K562 (cell line): ENCODE results near the gene NBPF3. TPM values are rescaled to one million over a fixed set of nuclear protein-coding genes. Genes with fewer than 3 reads are reported as not detected.

Source experiments
- ATAC-seq: fragments of 200-7000 bp; cut with Tn5 transposase; 3 replicates; pipeline ENCODE4 v1.9.1; 2020; ENCODE audit warnings: moderate library complexity
- Bru-seq: library from RNA; stranded (reverse); fragments of 400-500 nt; gene quantifications from one replicate; lab custom pipeline; 2021; lab: Mats Ljungman, UMichigan
- BruChase-seq, 2 experiments: library from RNA; stranded (reverse); fragments of 400-500 nt; gene quantifications; one replicate each; lab custom pipeline; 2021; lab: Mats Ljungman, UMichigan
- BruUV-seq: library from RNA; stranded (reverse); fragments of 400-500 nt; replicated peaks from 2 replicates; lab custom pipeline; 2021; lab: Mats Ljungman, UMichigan
- CTCF ChIA-PET: fragments of 300-600 bp; formaldehyde crosslinking; extraction: SDS; loops from one replicate; lab custom pipeline; 2021; ENCODE audit warnings: low intra/inter-chr PET ratio; lab: Yijun Ruan, JAX
- POLR2A ChIA-PET: fragments of 300-600, 350-650 bp; sonication (Branson Sonifier 250); formaldehyde crosslinking; extraction: SDS; loops from one replicate; lab custom pipeline; 2021; ENCODE audit warnings: antibody characterized with exemption, inconsistent platforms; lab: Yijun Ruan, JAX
- DNase-seq, 4 experiments: peaks; one replicate each; pipeline versions ENCODE4 v3.0.0 to v3.0.0-alpha.2; 2011 to 2018; ENCODE audit warnings: low spot score in 3 of 4, mixed read lengths in 3 of 4; ENCODE audit errors: extremely low read depth in 1 of 4
- FAIRE-seq: peaks from 2 replicates; lab custom pipeline; 2011; peaks lifted over from hg19 to GRCh38; lab: Jason Lieb, UNC
- H2AFZ ChIP-seq: 2 replicates; pipeline ENCODE4 v1.6.0; 2011; ENCODE audit warnings: low read depth, low read length, control low read depth, inconsistent platforms
- H3K27ac ChIP-seq: fragments of 200-600 bp; 3 replicates; pipeline ENCODE4 v1.8.0; 2011; ENCODE audit warnings: low read depth, mild to moderate bottlenecking, control low read depth, inconsistent platforms, low read length, moderate library complexity, mixed read lengths; ENCODE audit errors: extremely low read depth
- H3K27me3 ChIP-seq, 2 experiments: fragments of 300-600 bp in 1 of 2; 2 replicates in 1 of 2; 3 replicates in 1 of 2; pipeline versions ENCODE4 v1.6.0 to v1.8.0; 2011; ENCODE audit warnings: inconsistent platforms in 2 of 2, low read length in 2 of 2, mild to moderate bottlenecking in 1 of 2, mixed read lengths in 1 of 2, moderate library complexity in 1 of 2; ENCODE audit not compliant: control insufficient read depth in 2 of 2, insufficient read depth in 2 of 2
- H3K36me3 ChIP-seq: fragments of 300-600 bp; 3 replicates; pipeline ENCODE4 v1.8.0; 2011; ENCODE audit warnings: mild to moderate bottlenecking, low read length, inconsistent platforms; ENCODE audit not compliant: control insufficient read depth, insufficient read depth
- H3K4me1 ChIP-seq, 2 experiments: fragments of 200-600 bp in 1 of 2; replicated peaks in 1 of 2; 2 replicates in 1 of 2; 3 replicates in 1 of 2; pipeline versions ENCODE4 v1.5.1 to v1.8.0; 2011; ENCODE audit warnings: inconsistent platforms in 2 of 2, low read length in 2 of 2, mild to moderate bottlenecking in 1 of 2, mixed read lengths in 1 of 2, moderate library complexity in 1 of 2; ENCODE audit not compliant: control insufficient read depth in 2 of 2, insufficient read depth in 2 of 2
- H3K4me2 ChIP-seq: 2 replicates; pipeline ENCODE4 v1.6.1; 2011; ENCODE audit warnings: low read length, control low read depth, inconsistent platforms, mixed read lengths; ENCODE audit not compliant: insufficient read depth
- H3K4me3 ChIP-seq: fragments of 200-600 bp; sonication (generic), shearing (Covaris generic); 2 replicates; pipeline ENCODE4 v1.5.1; 2016; ENCODE audit warnings: control low read depth, inconsistent platforms
- H3K79me2 ChIP-seq: fragments of 200-600 bp; 3 replicates; pipeline ENCODE4 v1.8.0; 2011; ENCODE audit warnings: low read length, inconsistent platforms; ENCODE audit not compliant: control insufficient read depth, insufficient read depth
- H3K9ac ChIP-seq, 2 experiments: 2 replicates each; pipeline versions ENCODE4 v1.6.0 to v1.6.1; 2011; ENCODE audit warnings: low read depth in 2 of 2, low read length in 2 of 2, control low read depth in 1 of 2, inconsistent platforms in 1 of 2, mild to moderate bottlenecking in 1 of 2, mixed read lengths in 1 of 2; ENCODE audit not compliant: insufficient read depth in 1 of 2
- H3K9me1 ChIP-seq: one replicate; pipeline ENCODE4 v1.6.0; 2011; ENCODE audit warnings: inconsistent platforms, mild to moderate bottlenecking, low read length, moderate library complexity; ENCODE audit not compliant: control insufficient read depth, insufficient read depth
- H3K9me3 ChIP-seq: replicated peaks from 2 replicates; pipeline ENCODE4 v1.5.1; 2011; ENCODE audit warnings: low read depth, low read length, inconsistent platforms; ENCODE audit not compliant: control insufficient read depth, insufficient read depth
- H4K20me1 ChIP-seq: replicated peaks from 2 replicates; pipeline ENCODE4 v1.6.1; 2011; ENCODE audit warnings: low read length, inconsistent platforms, mixed read lengths; ENCODE audit not compliant: control insufficient read depth, insufficient read depth
- ARID4B ChIP-seq: sonication (generic); formaldehyde crosslinking; IDR thresholded peaks from 2 replicates; pipeline ENCODE4 v1.8.0; 2022; ENCODE audit warnings: mild to moderate bottlenecking, missing genetic modification reagents
- CTBP1 ChIP-seq: fragments of 450-650 bp; IDR thresholded peaks from 2 replicates; pipeline ENCODE4 v1.6.1; 2016; ENCODE audit warnings: borderline replicate concordance
- FOS ChIP-seq: IDR thresholded peaks from 3 replicates; pipeline ENCODE4 v1.6.1; 2011; ENCODE audit not compliant: insufficient read length; ENCODE audit errors: extremely low read depth
- FOXK2 ChIP-seq, 2 experiments: fragments of 450-650 bp; IDR thresholded peaks in 1 of 2; conservative IDR thresholded peaks in 1 of 2; 2 replicates each; pipeline ENCODE4 v1.6.1; 2016; ENCODE audit warnings: low read depth in 2 of 2, mild to moderate bottlenecking in 1 of 2
- MXI1 ChIP-seq: IDR thresholded peaks from 2 replicates; pipeline ENCODE4 v1.6.1; 2011; ENCODE audit warnings: low read depth, mild to moderate bottlenecking, improper control_type of control experiment, low read length
- NCOR1 ChIP-seq: fragments of 450-650 bp; IDR thresholded peaks from 2 replicates; pipeline ENCODE4 v1.6.1; 2016; ENCODE audit warnings: mild to moderate bottlenecking, moderate library complexity
- RB1 ChIP-seq: fragments of 450-650 bp; IDR thresholded peaks from 2 replicates; pipeline ENCODE4 v1.6.1; 2017; ENCODE audit warnings: low read depth, mild to moderate bottlenecking
- TFAM ChIP-seq: fragments of 250-450 bp; sonication (Bioruptor Pico); conservative IDR thresholded peaks from 2 replicates; pipeline ENCODE4 v1.5.0; 2021; ENCODE audit warnings: mild to moderate bottlenecking, moderate library complexity
- ZBTB2 ChIP-seq: fragments of 450-650 bp; IDR thresholded peaks from 2 replicates; pipeline ENCODE4 v1.6.1; 2016; ENCODE audit warnings: antibody characterized with exemption
- WGBS: fragments of 100-300 bp; shearing (Covaris generic); methylation state at CpG from one replicate; pipeline ENCODE4 v1.1.6; 2016; ENCODE audit warnings: low coverage, mixed read lengths; ENCODE audit not compliant: insufficient coverage; ENCODE audit errors: missing lambda C conversion rate; 5-methylcytosine and 5-hydroxymethylcytosine counted together
- in situ Hi-C: fragments of 300-500 bp; cut with MboI; formaldehyde crosslinking; loops from 4 replicates; pipeline ENCODE4 v1.15.0; 2018; ENCODE audit warnings: inconsistent platforms, mixed read lengths
- intact Hi-C: fragments of 100-400 bp; cut with micrococcal nuclease; formaldehyde crosslinking; loops from 2 replicates; pipeline ENCODE4 v1.14.2; 2022
- long read RNA-seq, 3 experiments: library from polyadenylated mRNA in 2 of 3; library from RNA in 1 of 3; unstranded in 2 of 3; stranded (forward) in 1 of 3; transcript quantifications; one replicate each; pipeline ENCODE4 v2.0.0, GENCODE V29; 2019 to 2022
- polyA minus RNA-seq, 3 experiments: library from RNA; depleted of rRNA, polyadenylated mRNA; stranded (reverse); fragments of >200 nt; gene quantifications; 2 replicates each; pipeline ENCODE4 v1.2.3, GENCODE V29; 2011
- polyA plus RNA-seq, 8 experiments: library from polyadenylated mRNA; depleted of rRNA in 4 of 8; stranded (reverse) in 5 of 8; unstranded in 3 of 8; fragments of >200 nt; fragmentation: Nextera tagmentation in 2 of 8; fragmentation: Illumina TruSeq in 1 of 8; extraction: Ambion mirVana in 2 of 8; extraction: Trizol in 1 of 8; gene quantifications; 2 replicates each; pipeline versions ENCODE4 v1.2.1 to v1.2.3, GENCODE V29; 2011 to 2014; ENCODE audit warnings: inconsistent platforms in 1 of 8, missing spikeins in 1 of 8
- total RNA-seq, 7 experiments: library from RNA; depleted of rRNA in 6 of 7; stranded (reverse); fragments of >200 nt in 6 of 7; fragmentation: Illumina TruSeq in 2 of 7; extraction: Trizol in 2 of 7; gene quantifications; 2 replicates each; pipeline versions ENCODE4 v1.2.1 to v1.2.3, GENCODE V29; 2011 to 2021; ENCODE audit warnings: low replicate concordance in 1 of 7

Gene NBPF3
- 8.8 and 13.1 TPM in 2 replicates for total RNA-seq (2011; cell fraction: chromatin; rRNA removed; ENCODE audit: low replicate concordance)
- 5.2 and 5.4 TPM in 2 replicates for total RNA-seq (2011; cell fraction: nucleolus; rRNA removed)
- 14.4 and 17.7 TPM in 2 replicates for total RNA-seq (2011; cell fraction: nucleoplasm; rRNA removed)
- 6.2 and 6.8 TPM in 2 replicates for total RNA-seq (2014; rRNA removed)
- 5.2 and 5.5 TPM in 2 replicates for total RNA-seq (2014; rRNA removed; fragmentation: Illumina TruSeq; extraction: Trizol)
- total RNA-seq (2015; rRNA removed; fragmentation: Illumina TruSeq; extraction: Trizol), result 5.1 and 5.4 TPM in 2 replicates
- total RNA-seq (2021), result 6.8 and 7.3 TPM in 2 replicates
- 6.7 and 6.8 TPM in 2 replicates for polyA plus RNA-seq (2011; rRNA removed)
- polyA plus RNA-seq (2011; cell fraction: cytosol; rRNA removed), result 3.8 and 4.1 TPM in 2 replicates
- 15.0 and 15.7 TPM in 2 replicates for polyA plus RNA-seq (2011; cell fraction: nucleus; rRNA removed)
- polyA plus RNA-seq (2012), result 4.0 and 7.8 TPM in 2 replicates
- polyA plus RNA-seq (2014; fragmentation: Illumina TruSeq; extraction: Trizol), result 5.6 and 6.1 TPM in 2 replicates
- 1 to 10 TPM; 1.5 TPM for polyA plus RNA-seq (2014; fragmentation: Nextera tagmentation; extraction: Ambion mirVana)
- polyA plus RNA-seq (2014; rRNA removed), result 3.0 and 4.4 TPM in 2 replicates
- 10.8 and 11.6 TPM in 2 replicates for polyA minus RNA-seq (2011; rRNA and poly(A)+ RNA removed)
- 2.1 and 3.3 TPM in 2 replicates for polyA minus RNA-seq (2011; cell fraction: cytosol; rRNA and poly(A)+ RNA removed)
- polyA minus RNA-seq (2011; cell fraction: nucleus; rRNA and poly(A)+ RNA removed), result 5.4 and 9.3 TPM in 2 replicates
- Bru-seq, nascent RNA, result percentile 58 among the genes with signal in this experiment
- BruChase-seq, experiment 1, labeled RNA remaining after a 2-hour chase, result percentile 59 among the genes with signal in this experiment
- BruChase-seq, experiment 2, labeled RNA remaining after a 6-hour chase, result percentile 63 among the genes with signal in this experiment
- long read RNA-seq, experiment 1, full-length matches to known transcripts, result 6 of 17 reads
- long read RNA-seq, experiment 1, partial matches to known transcripts, result 2 of 17 reads
- long read RNA-seq, experiment 1, other reads (novel, unspliced or antisense), result 9 of 17 reads
- long read RNA-seq, experiment 2, partial matches to known transcripts, result 0 of 1 reads
- long read RNA-seq, experiment 2, other reads (novel, unspliced or antisense), result 1 of 1 reads
- long read RNA-seq, experiment 3, full-length matches to known transcripts, result 1 of 3 reads
- long read RNA-seq, experiment 3, partial matches to known transcripts, result 1 of 3 reads
- long read RNA-seq, experiment 3, other reads (novel, unspliced or antisense), result 1 of 3 reads

- 24% methylated on average over 73 of the region's 87 CpGs for WGBS
- Histone ChIP-seq H3K79me2 (peaks cover 7% of the 10 kb centered on the region; the same call in 1 of the 3 replicates), H3K9me3 (no peaks in the 10 kb centered on the region), H3K9me1 (no peaks in the 10 kb centered on the region), H3K4me1 (peaks cover 3 to 34% of the 10 kb centered on the region in 2 experiments; a peak in 3 of 5 replicates), H3K9ac (peak within 1 kb of the TSS; percentile 17 to 88), H2AFZ (peak within 1 kb of the TSS; percentile 80), H4K20me1 (no peaks in the 10 kb centered on the region), H3K27me3 (peaks cover 3 to 6% of the 10 kb centered on the region in 2 experiments; a peak in 2 of 5 replicates), H3K27ac (no peak within 1 kb of the TSS), H3K4me2 (peak within 1 kb of the TSS; percentile 74), H3K4me3 (peak within 1 kb of the TSS; percentile 47), H3K36me3 (no peaks in the 10 kb centered on the region)
- no TSS peak for BruUV-seq
- intact Hi-C loops, result no loop called here
- ChIA-PET CTCF (no interaction called here), POLR2A (no interaction called here)
- FAIRE-seq, result no peak
- ATAC-seq, result peak; percentile 96
- in situ Hi-C loops, result no loop called here
- DNase-seq, result peak; percentile 71 to 84 (median 74)
- TF ChIP-seq NCOR1 (no peak), TFAM (CRISPR knock-in tag) (no peak), MXI1 (0 out of 2 replicates have a peak, but pooled peaks have one; percentile 21), ZBTB2 (peak; percentile 76), ARID4B (CRISPR knock-in tag) (peak; percentile 38; the same call in 1 of the 2 replicates), FOXK2 (conservative IDR thresholded peaks at IDR 0.05 in 1 of 2, IDR thresholded peaks at IDR 0.05 in 1 of 2; ENCODE audit: low read depth in 2 of 2) (0 out of 4 replicates have a peak, but pooled peaks of 1 of the 2 experiments have one; percentile 26), RB1 (no peak; the same call in 1 of the 2 replicates), FOS (no peak), CTBP1 (0 out of 2 replicates have a peak, but pooled peaks have one; percentile 26)
Observed at GRCh38 chr1:21439721-21440629, at the start of gene NBPF3. NBPF3 (plus strand) TSS chr1:21440137; CDS start chr1:21445087, 4,950 bp downstream.
